ENCODE results near the gene MCUB.
"Not testable (repeated sequence)": the region's sequence is repeated elsewhere in the genome, so short reads cannot be mapped to it uniquely, and the experiment has no call there.

Gene MCUB, protein sequence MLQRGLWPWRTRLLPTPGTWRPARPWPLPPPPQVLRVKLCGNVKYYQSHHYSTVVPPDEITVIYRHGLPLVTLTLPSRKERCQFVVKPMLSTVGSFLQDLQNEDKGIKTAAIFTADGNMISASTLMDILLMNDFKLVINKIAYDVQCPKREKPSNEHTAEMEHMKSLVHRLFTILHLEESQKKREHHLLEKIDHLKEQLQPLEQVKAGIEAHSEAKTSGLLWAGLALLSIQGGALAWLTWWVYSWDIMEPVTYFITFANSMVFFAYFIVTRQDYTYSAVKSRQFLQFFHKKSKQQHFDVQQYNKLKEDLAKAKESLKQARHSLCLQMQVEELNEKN

DNA sequence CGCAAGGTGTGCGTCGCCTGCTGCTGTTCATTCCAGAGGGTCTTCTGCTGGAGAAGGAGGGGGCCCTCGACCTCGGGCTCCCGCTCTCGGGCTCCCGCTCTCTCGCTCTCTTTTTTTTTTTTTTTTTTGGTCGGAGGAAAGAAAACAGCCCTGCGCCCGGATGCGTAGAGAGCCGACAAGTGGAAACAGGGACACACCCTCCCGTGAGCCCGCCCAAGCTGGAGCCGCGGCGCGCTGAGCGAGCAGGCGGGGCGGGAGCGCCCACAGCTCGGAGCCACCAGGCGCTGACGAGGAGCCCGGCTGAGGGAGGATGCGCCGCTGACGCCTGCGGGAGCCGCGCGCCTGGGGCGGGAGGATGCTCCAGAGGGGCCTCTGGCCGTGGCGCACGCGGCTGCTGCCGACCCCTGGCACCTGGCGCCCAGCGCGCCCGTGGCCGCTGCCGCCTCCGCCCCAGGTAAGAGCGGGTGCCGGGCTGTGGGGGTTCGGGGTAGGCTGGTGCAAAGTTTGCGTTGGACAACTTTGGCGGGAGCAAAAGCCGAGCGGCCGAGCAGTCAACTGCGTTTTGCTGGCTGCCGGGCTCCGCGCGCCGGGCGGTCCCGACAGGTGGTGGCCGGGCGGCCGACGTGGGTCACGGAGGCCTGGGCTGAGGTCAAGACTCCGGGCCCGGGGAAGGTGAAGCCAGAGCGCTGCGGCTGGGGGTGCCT is at the start of gene MCUB:
Gene MCUB (plus strand): TSS at position 264 of the 704 bp plus-strand sequence. CDS start 92 bp downstream, at position 356.
- TF ChIP-seq EZH2 (IDR thresholded peaks at IDR 0.05): no peak
- peak; percentile 51; the same call in 1 of the 2 replicates for TF ChIP-seq POLR2AphosphoS5 (IDR thresholded peaks at IDR 0.05; ENCODE audit: borderline replicate concordance, low read depth, low read length)
- peak; percentile 35 for TF ChIP-seq FOXP2 (optimal IDR thresholded peaks at IDR 0.05; ENCODE audit: control extremely low read depth, extremely low read length, insufficient read depth)
- peak within 1 kb of the TSS; percentile 77 for H3K27ac ChIP-seq
- peak within 1 kb of the TSS; percentile 91 for H3K4me3 ChIP-seq
- no peaks in the 10 kb centered on the region for H3K9me3 ChIP-seq (ENCODE audit: low read depth, low read length)
- peak within 1 kb of the TSS; percentile 83 for H3K9ac ChIP-seq (ENCODE audit: insufficient read length)
- no peaks in the 10 kb centered on the region for H3K36me3 ChIP-seq (ENCODE audit: insufficient read depth, low read length)
- DNase-seq (ENCODE audit: low read depth, low spot score): peak; percentile 22

DNA sequence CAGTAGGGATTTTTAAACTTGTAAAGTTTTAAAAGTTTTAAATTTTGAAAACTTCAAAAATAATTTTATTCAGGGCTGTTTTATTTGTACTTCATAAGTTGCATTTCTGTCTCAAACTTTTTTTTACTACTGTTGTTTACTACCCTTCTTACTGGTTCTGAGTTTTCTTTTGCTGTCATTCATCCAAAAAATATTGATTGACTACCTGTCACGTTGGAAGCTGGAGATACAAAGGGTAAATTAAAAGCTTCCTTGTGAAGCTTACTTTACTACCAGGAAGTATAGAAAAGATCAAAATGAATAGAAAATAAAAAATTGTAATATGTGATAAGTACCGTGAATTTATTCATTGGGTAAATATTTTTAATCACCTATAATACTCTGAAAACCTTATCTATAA is 49.4 kb upstream of the MCUB start:
- TF ChIP-seq EZH2 (IDR thresholded peaks at IDR 0.05) (no peak), POLR2AphosphoS5 (IDR thresholded peaks at IDR 0.05; ENCODE audit: borderline replicate concordance, low read depth, low read length) (no peak)
- Histone ChIP-seq H3K9ac (ENCODE audit: insufficient read length) (no peak overlapping the region), H3K9me3 (ENCODE audit: low read depth, low read length) (no peaks in the 10 kb centered on the region), H3K27ac (no peak overlapping the region), H3K36me3 (ENCODE audit: insufficient read depth, low read length) (peaks cover 56% of the 10 kb centered on the region), H3K4me3 (no peak overlapping the region)
- DNase-seq (ENCODE audit: low read depth, low spot score): no peak

DNA sequence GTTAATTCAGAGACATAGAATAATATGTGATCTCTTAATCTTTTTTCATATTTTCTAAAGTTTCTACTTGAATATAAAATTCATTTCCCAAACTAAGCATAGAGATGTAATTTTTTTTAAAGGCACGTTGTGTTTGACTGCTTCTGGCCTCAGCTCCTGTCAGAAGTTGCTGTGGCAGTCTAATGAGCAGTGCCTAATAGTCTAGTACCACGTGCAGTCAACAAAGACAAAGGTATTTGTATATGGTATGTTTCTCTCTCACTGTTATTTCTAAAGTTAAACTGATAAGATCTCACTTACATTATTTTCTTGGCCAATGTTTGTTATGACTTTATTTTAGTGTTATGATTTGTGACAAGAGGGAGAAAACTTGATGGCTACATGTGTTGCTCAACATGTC is 48.6 kb upstream of the MCUB start:
- no peak overlapping the region for H3K4me3 ChIP-seq
- H3K9me3 ChIP-seq (ENCODE audit: low read depth, low read length): no peaks in the 10 kb centered on the region
- TF ChIP-seq FOXP2 (optimal IDR thresholded peaks at IDR 0.05; ENCODE audit: control extremely low read depth, extremely low read length, insufficient read depth) (no peak), EZH2 (IDR thresholded peaks at IDR 0.05) (no peak), POLR2AphosphoS5 (IDR thresholded peaks at IDR 0.05; ENCODE audit: borderline replicate concordance, low read depth, low read length) (no peak)
- DNase-seq (ENCODE audit: low read depth, low spot score): no peak
- peaks cover 51% of the 10 kb centered on the region for H3K36me3 ChIP-seq (ENCODE audit: insufficient read depth, low read length)
- H3K9ac ChIP-seq (ENCODE audit: insufficient read length): no peak overlapping the region
- no peak overlapping the region for H3K27ac ChIP-seq

DNA sequence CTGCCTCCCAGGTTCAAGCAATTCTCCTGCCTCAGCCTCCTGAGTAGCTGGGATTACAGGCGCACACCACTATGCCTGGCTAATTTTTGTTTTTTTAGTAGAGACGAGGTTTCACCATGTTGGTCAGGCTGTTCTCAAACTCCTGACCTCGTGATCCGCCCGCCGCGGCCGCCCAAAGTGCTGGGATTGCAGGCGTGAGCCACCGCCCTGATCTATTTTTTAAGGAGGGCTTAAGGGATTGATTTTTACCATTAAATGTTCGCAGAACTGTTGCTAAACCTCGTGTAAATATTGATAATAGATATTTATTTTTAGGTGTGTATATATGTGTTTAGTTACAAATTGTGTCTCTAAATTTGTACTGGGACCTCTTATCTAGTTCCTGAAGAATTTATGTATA is 46.7 kb upstream of the MCUB start:
- H3K9ac ChIP-seq (ENCODE audit: insufficient read length); DNase-seq (ENCODE audit: low read depth, low spot score); H3K4me3 ChIP-seq; H3K9me3 ChIP-seq (ENCODE audit: low read depth, low read length); H3K27ac ChIP-seq: not testable (repeated sequence)
- peaks cover 48% of the 10 kb centered on the region for H3K36me3 ChIP-seq (ENCODE audit: insufficient read depth, low read length)

DNA sequence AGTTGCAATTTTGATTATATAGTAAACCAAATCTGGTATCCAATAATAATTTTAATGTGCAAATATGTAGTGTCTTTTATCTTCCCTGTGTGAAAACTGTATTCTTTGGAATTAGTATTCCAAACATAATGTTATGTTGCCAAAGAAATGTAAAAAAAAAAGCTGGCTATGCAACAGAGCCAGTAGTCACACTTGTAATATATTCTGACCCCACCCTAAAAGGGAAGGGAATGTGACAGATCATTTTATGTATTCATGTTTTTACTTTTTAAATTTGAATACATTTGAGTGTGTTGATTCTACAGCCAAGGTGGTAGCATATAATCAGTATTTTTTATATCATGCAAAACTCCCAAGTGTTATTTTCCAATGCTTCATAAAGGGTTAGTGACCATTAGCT is 27.9 kb upstream of the MCUB start:
- TF ChIP-seq EZH2 (IDR thresholded peaks at IDR 0.05) (no peak), POLR2AphosphoS5 (IDR thresholded peaks at IDR 0.05; ENCODE audit: borderline replicate concordance, low read depth, low read length) (no peak), FOXP2 (optimal IDR thresholded peaks at IDR 0.05; ENCODE audit: control extremely low read depth, extremely low read length, insufficient read depth) (no peak)
- Histone ChIP-seq H3K27ac (no peak overlapping the region), H3K9me3 (ENCODE audit: low read depth, low read length) (no peaks in the 10 kb centered on the region)

DNA sequence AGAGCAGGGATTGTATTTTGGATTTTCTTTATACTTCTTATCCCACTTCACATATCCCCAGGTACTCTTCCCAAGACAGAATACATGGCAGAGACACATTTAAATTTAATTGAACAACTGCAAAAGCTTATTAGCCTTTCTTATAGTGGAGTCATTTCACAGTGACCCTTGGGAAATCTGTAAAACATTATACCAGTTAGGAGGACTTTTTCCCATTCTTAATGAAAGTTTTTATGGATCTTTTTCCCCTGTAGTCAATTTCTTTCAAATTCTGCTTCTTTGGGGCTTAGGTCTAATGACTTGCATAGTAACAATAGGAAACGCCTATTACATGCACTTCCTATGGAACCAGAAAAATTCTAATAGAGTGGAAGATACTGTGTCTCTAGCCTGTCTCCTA is 14.6 kb upstream of the MCUB start:
- DNase-seq (ENCODE audit: low read depth, low spot score): no peak
- Histone ChIP-seq H3K9me3 (ENCODE audit: low read depth, low read length) (no peaks in the 10 kb centered on the region), H3K4me3 (no peak overlapping the region), H3K9ac (ENCODE audit: insufficient read length) (no peak overlapping the region), H3K27ac (no peak overlapping the region), H3K36me3 (ENCODE audit: insufficient read depth, low read length) (peaks cover 9% of the 10 kb centered on the region; the same call in 1 of the 2 replicates)
- TF ChIP-seq POLR2AphosphoS5 (IDR thresholded peaks at IDR 0.05; ENCODE audit: borderline replicate concordance, low read depth, low read length) (no peak), EZH2 (IDR thresholded peaks at IDR 0.05) (no peak), FOXP2 (optimal IDR thresholded peaks at IDR 0.05; ENCODE audit: control extremely low read depth, extremely low read length, insufficient read depth) (no peak)

More for the DNA sequence above, 27.9 kb upstream of the MCUB start:
- Histone ChIP-seq H3K9ac (ENCODE audit: insufficient read length) (no peak overlapping the region), H3K4me3 (no peak overlapping the region), H3K36me3 (ENCODE audit: insufficient read depth, low read length) (peaks cover 79% of the 10 kb centered on the region)
- DNase-seq (ENCODE audit: low read depth, low spot score): no peak

DNA sequence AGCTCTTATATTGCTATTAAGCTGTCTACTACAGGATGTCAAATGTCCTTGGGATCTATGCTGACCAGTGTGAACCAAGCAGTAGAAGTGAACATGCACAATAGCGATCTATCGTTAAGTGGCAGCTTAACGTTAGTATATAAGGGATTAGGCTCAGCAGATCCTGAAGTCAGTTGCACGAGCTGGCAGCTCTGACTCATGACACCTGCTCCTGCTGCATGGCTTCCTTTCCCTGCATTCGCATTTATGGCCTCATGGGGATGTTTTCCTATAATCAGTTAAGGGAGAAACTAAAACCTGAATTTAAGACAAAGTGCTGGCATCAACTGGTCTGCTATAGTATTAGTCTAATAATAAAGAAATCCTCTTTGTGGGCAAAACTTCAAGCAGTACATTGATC is 12.7 kb upstream of the MCUB start:
- DNase-seq (ENCODE audit: low read depth, low spot score): no peak
- TF ChIP-seq POLR2AphosphoS5 (IDR thresholded peaks at IDR 0.05; ENCODE audit: borderline replicate concordance, low read depth, low read length) (no peak), EZH2 (IDR thresholded peaks at IDR 0.05) (no peak), FOXP2 (optimal IDR thresholded peaks at IDR 0.05; ENCODE audit: control extremely low read depth, extremely low read length, insufficient read depth) (no peak)

DNA sequence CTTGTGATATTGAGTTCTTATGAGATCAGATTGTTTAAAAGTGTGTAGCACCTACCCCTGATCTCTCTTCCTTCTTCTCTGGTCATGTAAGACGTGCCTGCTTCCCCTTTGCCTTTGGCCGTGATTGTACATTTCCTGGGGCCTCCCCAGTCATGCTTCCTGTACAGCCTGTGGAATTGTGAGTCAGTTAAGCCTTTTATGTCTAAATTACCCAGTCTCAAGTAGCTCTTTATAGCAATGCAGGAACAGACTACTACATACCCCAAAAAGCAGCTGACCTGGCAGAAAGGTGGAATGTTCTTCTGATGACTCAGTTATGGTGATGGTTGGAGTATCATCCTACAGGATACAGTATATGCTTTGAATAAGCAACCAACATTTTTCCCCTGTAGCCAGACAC is 11.4 kb upstream of the MCUB start:
- no peak overlapping the region for H3K27ac ChIP-seq
- no peak overlapping the region for H3K9ac ChIP-seq (ENCODE audit: insufficient read length)
- DNase-seq (ENCODE audit: low read depth, low spot score): no peak
- 0 out of 2 replicates have a peak, but pooled peaks cover 4% of the 10 kb centered on the region for H3K36me3 ChIP-seq (ENCODE audit: insufficient read depth, low read length)
- no peak overlapping the region for H3K4me3 ChIP-seq
- TF ChIP-seq POLR2AphosphoS5 (IDR thresholded peaks at IDR 0.05; ENCODE audit: borderline replicate concordance, low read depth, low read length) (no peak), EZH2 (IDR thresholded peaks at IDR 0.05) (no peak), FOXP2 (optimal IDR thresholded peaks at IDR 0.05; ENCODE audit: control extremely low read depth, extremely low read length, insufficient read depth) (no peak)
- H3K9me3 ChIP-seq (ENCODE audit: low read depth, low read length): no peaks in the 10 kb centered on the region

More for the DNA sequence above, 12.7 kb upstream of the MCUB start:
- H3K36me3 ChIP-seq (ENCODE audit: insufficient read depth, low read length): 0 out of 2 replicates have a peak, but pooled peaks cover 4% of the 10 kb centered on the region
- H3K9me3 ChIP-seq (ENCODE audit: low read depth, low read length): no peaks in the 10 kb centered on the region
- no peak overlapping the region for H3K9ac ChIP-seq (ENCODE audit: insufficient read length)
- no peak overlapping the region for H3K27ac ChIP-seq
- H3K4me3 ChIP-seq: no peak overlapping the region
